Stimulated activated CD4-positive, alpha-beta T cell treated with anti-CD3 and anti-CD28 coated beads, Interleukin-2, amount 100 ng/mL, for 48 hours (primary cell): ENCODE data around the gene APLN.

Experiments
- DNase-seq, 2 donors: peaks; one replicate each; pipeline ENCODE4 v3.0.0-alpha.2; 2020

APLN gene

GRCh38 chrX:129659861-129660260 is 5.1 kb upstream of the APLN start:
- no peak for DNase-seq

DNA sequence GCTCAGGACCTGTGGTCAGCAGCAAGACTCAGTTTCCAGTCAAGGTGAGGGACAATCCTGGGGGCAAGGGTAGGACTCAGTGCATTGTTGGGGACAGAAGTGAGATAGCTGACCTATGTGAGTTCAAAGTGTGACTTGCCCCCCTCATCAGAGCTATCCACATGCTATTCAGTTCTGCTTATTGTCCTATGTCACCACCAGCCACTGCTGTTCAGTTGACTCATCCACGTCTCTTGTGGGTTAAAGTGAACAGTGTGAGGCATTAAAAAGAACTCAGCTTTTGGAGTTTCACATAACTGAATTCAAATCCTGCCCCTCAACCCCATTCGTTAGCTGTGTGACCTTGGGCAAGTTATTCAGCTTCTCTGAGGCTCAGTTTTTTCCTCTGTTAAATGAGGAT is 4.4 kb upstream of the APLN start:
- DNase-seq = no peak

- no peak for DNase-seq
These were observed 3.7 kb upstream of the APLN start for GRCh38 chrX:129658429-129658828.

- no peak for DNase-seq
These were observed 942 bp upstream of the APLN start for GRCh38 chrX:129655547-129656249.

GRCh38 chrX:129653971-129654651 is 645 bp downstream of the APLN start:
- DNase-seq = no peak

GRCh38 chrX:129653181-129653970 is 1.4 kb downstream of the APLN start:
- DNase-seq = no peak

DNA sequence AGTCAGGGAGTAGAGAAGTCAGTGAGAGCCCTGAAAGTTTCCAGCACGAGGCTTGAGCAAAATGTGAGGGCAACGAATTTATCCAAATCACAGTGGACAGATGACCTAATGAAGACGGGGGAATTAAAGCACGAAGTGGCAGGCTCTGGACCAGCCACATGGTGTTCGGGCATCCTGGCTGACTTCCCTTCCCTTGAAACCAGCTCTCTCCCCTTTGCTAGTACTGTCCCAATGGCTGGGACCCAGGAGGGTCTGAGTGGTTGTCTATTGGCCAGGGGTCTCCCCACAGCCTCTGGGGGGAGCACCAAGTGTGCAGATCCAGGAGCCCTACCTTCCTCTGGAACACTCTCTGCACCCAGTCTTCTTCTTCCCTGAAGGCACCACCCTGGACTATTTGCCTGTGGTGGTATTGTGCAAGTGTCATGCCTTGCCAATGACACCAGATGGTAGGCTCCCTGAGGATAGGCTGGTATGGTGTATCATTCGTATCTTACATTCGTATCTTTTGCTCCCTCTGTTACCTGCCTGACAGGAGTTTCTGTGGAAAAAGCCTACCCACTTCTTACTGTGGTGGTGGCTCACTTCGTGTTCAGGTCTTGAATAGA is 2.1 kb downstream of the APLN start:
- no peak for DNase-seq

- DNase-seq = no peak
These were observed 2.8 kb downstream of the APLN start for GRCh38 chrX:129651756-129652564.

GRCh38 chrX:129650821-129651510 is 3.8 kb downstream of the APLN start:
- no peak for DNase-seq

GRCh38 chrX:129650183-129650689 is 4.5 kb downstream of the APLN start:
- DNase-seq = no peak

DNA sequence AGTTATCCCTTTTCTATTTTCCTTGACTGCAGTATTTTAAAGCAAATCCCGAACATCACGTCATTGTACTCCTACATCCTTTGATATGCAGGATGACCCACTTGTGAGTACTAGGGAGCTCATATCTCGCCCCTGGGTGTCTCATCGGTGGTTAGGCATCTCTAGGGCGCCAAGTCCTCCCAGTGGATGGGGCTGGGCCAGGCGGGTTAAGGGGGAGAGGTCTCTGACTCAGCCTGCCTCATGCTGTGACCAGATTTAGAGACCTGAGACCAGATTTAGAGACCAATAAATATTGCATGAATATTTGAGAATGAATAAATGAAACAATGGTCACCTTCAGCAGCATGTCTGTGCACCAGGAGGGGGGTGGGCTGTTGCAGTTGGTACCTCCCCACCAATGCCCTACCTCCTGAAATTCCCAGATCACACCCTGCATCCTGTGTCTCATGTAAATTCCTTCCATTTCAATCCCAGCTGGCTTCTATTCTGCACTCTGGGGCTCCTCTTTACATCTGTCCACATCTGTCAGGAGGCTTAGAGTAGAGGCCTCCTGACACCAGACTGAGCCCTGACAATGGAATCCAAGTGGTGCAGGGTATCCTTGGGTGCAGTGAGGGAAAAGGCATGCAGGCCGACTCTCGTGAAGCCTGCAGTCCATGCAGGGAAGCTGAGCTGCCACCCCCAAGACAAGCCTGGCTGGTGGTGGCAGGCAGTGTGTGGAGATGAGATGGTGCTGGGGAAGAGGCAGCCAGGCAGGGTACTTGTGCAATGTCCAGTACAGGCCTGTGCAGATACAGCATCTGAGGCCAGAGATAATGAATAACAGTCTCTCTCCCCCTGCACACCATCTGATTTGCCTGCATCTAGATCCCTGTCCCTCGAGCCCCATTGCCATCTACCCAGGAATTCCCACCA is 5.2 kb downstream of the APLN start:
- no peak for DNase-seq

DNA sequence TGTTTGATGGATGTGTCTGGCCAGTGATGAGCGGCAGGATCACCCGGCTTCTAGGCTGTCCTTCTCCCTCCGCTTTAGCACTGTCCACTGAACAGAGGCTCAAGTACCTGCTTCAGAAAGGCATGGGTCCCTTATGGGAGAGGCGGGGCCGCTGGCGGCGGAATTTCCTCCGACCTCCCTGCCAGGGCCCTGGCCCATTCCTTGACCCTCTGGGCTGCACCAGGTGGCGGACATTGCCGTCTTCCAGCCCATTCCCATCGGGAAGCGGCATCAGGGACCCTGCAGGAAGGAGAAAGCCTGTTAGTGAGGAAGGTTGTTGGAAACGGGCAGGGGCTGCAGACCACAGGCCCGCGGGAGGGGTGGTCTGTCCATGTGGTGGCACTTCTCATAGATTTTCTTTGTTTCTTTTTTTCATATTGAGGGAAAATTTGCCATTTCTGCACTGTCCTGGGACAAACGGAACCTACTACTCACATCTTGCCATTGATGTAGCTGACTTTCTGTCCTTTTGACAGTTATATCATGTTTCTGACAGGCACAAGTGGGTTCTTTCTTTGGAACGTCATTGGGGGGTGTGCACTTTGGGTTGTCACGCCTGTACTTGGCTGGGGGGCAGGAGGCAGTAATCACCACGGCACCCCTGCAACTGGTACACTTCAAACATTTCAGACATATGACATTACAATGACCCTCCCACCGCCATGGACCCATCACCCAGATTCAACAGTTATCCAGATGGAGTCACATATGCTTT is 6.1 kb downstream of the APLN start:
- DNase-seq = no peak

DNA sequence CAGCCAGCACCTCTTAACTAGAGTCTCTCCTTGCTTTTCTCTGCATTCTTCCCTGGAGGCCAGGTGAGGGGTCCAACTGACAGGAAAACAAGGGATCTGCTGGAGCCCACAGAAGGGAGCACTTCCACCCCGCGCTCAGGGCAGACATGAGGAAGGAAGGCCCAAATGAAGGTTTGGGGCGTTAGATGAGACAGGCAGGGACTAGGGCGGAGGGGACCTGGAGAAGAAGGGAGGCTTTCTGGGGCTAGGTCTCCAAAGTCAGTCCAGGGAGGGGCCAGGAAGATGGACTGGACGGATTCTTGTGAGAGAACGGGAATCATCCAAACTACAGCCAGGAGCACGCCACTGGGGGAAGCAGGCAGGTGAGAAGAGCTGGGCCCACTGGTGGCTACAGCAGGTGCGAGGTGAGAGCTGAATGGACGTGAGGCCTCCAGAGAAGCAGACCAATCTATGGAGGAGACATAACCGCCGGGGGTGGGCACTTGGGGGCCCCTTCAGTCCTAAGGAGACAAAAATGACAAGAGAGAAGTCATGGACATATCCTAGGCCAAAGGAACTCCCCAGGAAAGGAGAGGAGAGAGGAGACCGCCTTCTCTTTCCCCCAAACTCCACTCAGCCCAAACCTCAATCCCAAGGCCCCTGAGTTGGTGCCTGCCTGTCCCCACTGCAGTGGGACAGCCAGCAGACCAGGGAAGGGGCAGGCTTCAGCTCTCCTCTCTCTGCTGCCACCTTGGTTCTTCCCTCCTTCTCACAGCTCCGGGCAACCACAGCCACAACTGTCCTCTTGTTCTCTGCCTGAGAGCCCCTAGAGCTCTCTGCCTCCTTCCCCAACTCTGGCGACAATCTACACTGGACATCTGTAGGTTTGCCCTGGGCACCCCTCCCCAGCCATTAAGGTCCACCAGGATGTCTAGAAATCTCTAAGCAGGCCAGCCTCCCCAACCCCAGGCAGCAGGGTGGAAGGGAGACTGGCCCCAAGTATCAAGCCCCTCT is 7.0 kb downstream of the APLN start:
- DNase-seq = no peak

DNA sequence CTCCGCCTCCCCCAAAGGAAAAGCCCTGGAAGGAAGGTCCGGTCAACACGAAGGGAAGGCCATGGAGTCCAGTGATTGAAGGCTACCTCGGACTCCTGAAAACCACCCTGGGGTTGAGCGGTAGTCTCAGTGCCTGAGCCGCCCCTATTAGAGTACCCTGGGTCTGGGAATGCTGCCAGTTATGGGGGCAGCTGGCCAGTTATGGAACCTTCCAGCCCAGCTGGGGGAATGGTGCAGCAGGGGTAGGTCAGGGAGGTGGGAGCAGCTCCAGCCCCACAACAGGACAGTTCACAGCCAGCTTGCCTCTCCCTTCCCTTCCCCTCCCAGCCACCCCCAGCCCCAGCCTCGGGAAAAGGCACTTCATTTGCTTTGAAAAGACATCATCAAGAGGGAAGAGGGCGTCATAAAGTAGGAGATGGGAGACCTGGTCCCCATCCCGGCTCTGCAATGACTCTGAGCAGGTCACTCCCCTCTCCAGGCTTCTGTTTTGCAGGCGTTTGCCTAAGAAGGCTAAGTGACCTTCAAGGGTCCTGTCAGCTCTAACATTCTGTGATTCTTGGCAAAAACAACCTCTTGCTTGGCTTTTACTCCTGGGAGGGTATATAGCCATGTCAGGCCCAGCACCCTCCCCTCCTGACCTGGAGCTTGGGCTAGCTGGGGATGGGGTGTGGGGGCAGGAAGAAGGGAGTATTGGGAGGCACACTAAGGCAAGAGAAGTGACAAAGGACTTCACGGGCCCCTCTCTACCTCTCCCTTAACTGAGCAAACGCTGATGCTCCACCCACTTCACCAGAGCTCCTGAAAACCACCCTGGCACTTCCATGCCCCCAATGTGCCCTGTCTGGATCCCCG is 8.0 kb downstream of the APLN start:
- DNase-seq = no peak

DNA sequence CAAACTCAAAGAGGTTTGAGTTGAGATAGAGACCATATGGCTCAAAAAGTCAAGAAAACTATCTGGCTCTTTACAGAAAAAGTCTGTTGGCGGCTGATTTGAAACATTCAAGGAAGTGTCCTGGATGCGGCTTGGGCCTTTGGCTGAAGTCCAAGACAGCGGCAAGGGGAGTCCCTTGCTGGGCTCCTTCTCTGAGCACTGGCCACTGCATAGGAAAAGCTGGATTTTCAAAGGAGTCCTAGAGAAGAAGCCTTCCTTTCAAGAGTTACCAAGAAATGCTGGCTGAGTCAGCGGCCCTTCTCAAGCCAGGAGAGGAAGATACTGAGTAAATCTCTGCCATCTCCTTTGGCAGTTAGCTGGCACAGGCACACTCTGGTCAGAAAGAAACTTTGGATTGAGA is 12.1 kb downstream of the APLN start:
- no peak for DNase-seq

DNA sequence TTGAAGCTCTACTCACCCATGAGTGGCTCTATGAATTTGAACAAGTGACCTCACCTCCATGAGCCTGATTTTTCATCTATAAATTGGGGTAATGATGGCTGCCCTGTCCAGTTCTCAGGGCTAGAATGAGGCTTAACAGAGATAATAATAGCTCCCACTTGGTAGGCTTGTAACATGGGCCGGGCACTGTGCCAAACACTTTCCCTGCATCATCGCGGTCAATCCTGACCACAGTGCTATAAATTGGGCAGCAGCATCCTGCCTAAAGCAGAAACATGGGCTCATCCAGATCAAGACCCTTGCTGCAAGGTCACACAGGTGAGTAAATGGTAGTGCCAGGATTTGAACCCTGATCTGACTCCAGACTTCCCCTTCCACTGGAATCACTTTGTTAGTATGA is 12.8 kb downstream of the APLN start:
- DNase-seq = no peak

- DNase-seq = no peak
These were observed 13.3 kb downstream of the APLN start for GRCh38 chrX:129641469-129641868.

DNA sequence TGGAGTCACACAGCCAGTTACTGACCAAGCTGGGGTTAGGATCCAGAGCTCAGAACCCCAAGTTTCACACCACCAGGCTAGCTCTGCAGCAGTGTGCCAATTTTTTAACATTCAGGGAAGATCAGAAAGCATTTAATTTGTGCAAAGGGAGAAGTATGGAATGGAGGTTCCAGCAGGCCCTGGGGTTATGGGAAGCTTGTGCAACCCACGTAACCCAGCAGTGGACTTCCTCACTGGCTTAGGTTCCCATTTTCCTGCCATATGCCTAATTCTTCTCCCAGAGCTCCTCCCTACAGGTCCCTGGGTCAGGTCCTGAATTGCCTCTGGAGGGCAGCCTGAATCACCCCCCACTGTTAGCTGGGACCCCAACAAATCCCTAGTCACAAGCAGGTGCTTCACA is 14.0 kb downstream of the APLN start:
- DNase-seq = no peak
